H1 (cell line): ENCODE data around the gene MYO7B. TPM values are rescaled to one million over a fixed set of nuclear protein-coding genes. Genes with fewer than 3 reads are reported as not detected.

ENCODE experiments used
- CTCF ChIA-PET: fragments of 300-600 bp; sonication (Branson Sonifier 250); formaldehyde crosslinking; loops from one replicate; lab custom pipeline; 2021; ENCODE audit not compliant: partially characterized antibody; lab: Charles Lee
- POLR2A ChIA-PET: fragments of 300-600 bp; sonication (Branson Sonifier 250); formaldehyde crosslinking; loops from one replicate; lab custom pipeline; 2021; ENCODE audit warnings: inconsistent platforms; ENCODE audit not compliant: partially characterized antibody; lab: Charles Lee
- DNase-seq, 2 experiments: peaks; one replicate each; pipeline versions ENCODE4 v3.0.0 to v3.0.0-alpha.2; 2010 to 2022; ENCODE audit warnings: low spot score in 2 of 2, low read depth in 1 of 2, mixed read lengths in 1 of 2
- FAIRE-seq: peaks from 2 replicates; lab custom pipeline; 2011; peaks lifted over from hg19 to GRCh38; lab: Jason Lieb, UNC
- H2AFZ ChIP-seq: 2 replicates; pipeline ENCODE4 v1.8.1; 2012; ENCODE audit warnings: low read length, inconsistent platforms
- H2AK5ac ChIP-seq: 2 replicates; pipeline ENCODE4 v1.6.1; 2013; ENCODE audit warnings: low read depth, low read length
- H2BK120ac ChIP-seq: replicated peaks from 2 replicates; pipeline ENCODE3; 2013; ENCODE audit warnings: low read depth, low read length, inconsistent platforms
- H2BK12ac ChIP-seq: 2 replicates; pipeline ENCODE4 v1.6.1; 2013; ENCODE audit warnings: low read depth, low read length
- H2BK15ac ChIP-seq: 2 replicates; pipeline ENCODE4 v1.6.1; 2013; ENCODE audit warnings: low read length
- H2BK20ac ChIP-seq: 2 replicates; pipeline ENCODE4 v1.6.1; 2013; ENCODE audit warnings: low read length
- H2BK5ac ChIP-seq: 2 replicates; pipeline ENCODE4 v1.6.1; 2013; ENCODE audit warnings: low read depth, low read length
- H3K14ac ChIP-seq: 2 replicates; pipeline ENCODE4 v1.6.1; 2013; ENCODE audit warnings: inconsistent platforms; ENCODE audit not compliant: insufficient read length
- H3K18ac ChIP-seq: 2 replicates; pipeline ENCODE4 v1.6.1; 2013; ENCODE audit warnings: low read length; ENCODE audit errors: extremely low read depth
- H3K23ac ChIP-seq: 2 replicates; pipeline ENCODE4 v1.6.1; 2013; ENCODE audit warnings: inconsistent platforms; ENCODE audit not compliant: insufficient read length
- H3K23me2 ChIP-seq: 2 replicates; pipeline ENCODE4 v1.6.1; 2013; ENCODE audit warnings: low read depth, low read length
- H3K27ac ChIP-seq: 2 replicates; pipeline ENCODE4 v1.6.1; 2011; ENCODE audit warnings: low read depth, low read length, inconsistent platforms
- H3K27me3 ChIP-seq, 4 experiments: replicated peaks in 1 of 4; 1 replicate in 1 of 4; 2 replicates in 3 of 4; pipeline versions ENCODE4 v1.6.1 to v1.8.1; 2011 to 2013; ENCODE audit warnings: low read length in 3 of 4, mild to moderate bottlenecking in 3 of 4, inconsistent platforms in 2 of 4, mixed read lengths in 2 of 4, moderate library complexity in 1 of 4; ENCODE audit not compliant: control insufficient read depth in 3 of 4, insufficient read depth in 3 of 4; ENCODE audit errors: extremely low read depth in 1 of 4
- H3K36me3 ChIP-seq, 4 experiments: 2 replicates each; pipeline versions ENCODE4 v1.6.1 to v1.8.1; 2011 to 2013; ENCODE audit warnings: mild to moderate bottlenecking in 4 of 4, low read length in 3 of 4, moderate library complexity in 2 of 4, control low read depth in 1 of 4, inconsistent platforms in 1 of 4; ENCODE audit not compliant: insufficient read depth in 4 of 4, control insufficient read depth in 2 of 4
- H3K4ac ChIP-seq: replicated peaks from 2 replicates; pipeline ENCODE3; 2013; ENCODE audit warnings: low read length, low read depth, mixed read lengths, inconsistent platforms; ENCODE audit not compliant: insufficient read length
- H3K4me1 ChIP-seq, 4 experiments: replicated peaks in 1 of 4; 1 replicate in 1 of 4; 2 replicates in 3 of 4; pipeline versions ENCODE4 v1.6.1 to v1.8.1; 2011 to 2013; ENCODE audit warnings: low read length in 3 of 4, inconsistent platforms in 2 of 4, mixed read lengths in 1 of 4; ENCODE audit not compliant: insufficient read depth in 4 of 4, control insufficient read depth in 3 of 4
- H3K4me2 ChIP-seq, 2 experiments: 2 replicates each; pipeline versions ENCODE4 v1.6.1 to v1.8.1; 2011 to 2013; ENCODE audit warnings: low read depth in 2 of 2, low read length in 2 of 2, control low read depth in 1 of 2, inconsistent platforms in 1 of 2, mild to moderate bottlenecking in 1 of 2; ENCODE audit not compliant: insufficient read depth in 1 of 2
- H3K4me3 ChIP-seq, 4 experiments: fragments of 200-600, 300-600 bp in 1 of 4; sonication (generic), shearing (Covaris generic), sonication (Bioruptor Twin) in 1 of 4; 2 replicates each; pipeline versions ENCODE4 v1.5.1 to v1.8.1; 2011 to 2016; ENCODE audit warnings: low read length in 4 of 4, low read depth in 3 of 4, control low read depth in 2 of 4, inconsistent platforms in 2 of 4, mild to moderate bottlenecking in 2 of 4, mixed read lengths in 1 of 4, moderate library complexity in 1 of 4; ENCODE audit not compliant: insufficient read depth in 2 of 4; ENCODE audit errors: extremely low read depth in 1 of 4
- H3K56ac ChIP-seq: replicated peaks from 2 replicates; pipeline ENCODE3; 2013; ENCODE audit warnings: low read depth, mild to moderate bottlenecking, mixed read lengths, low read length, inconsistent platforms; ENCODE audit not compliant: insufficient read length
- H3K79me1 ChIP-seq: 2 replicates; pipeline ENCODE4 v1.6.1; 2013; ENCODE audit warnings: low read depth, low read length, control low read depth
- H3K79me2 ChIP-seq, 2 experiments: 2 replicates each; pipeline versions ENCODE4 v1.6.1 to v1.8.1; 2012 to 2013; ENCODE audit warnings: low read length in 2 of 2, mild to moderate bottlenecking in 2 of 2, inconsistent platforms in 1 of 2; ENCODE audit not compliant: insufficient read depth in 2 of 2, control insufficient read depth in 1 of 2
- H3K9ac ChIP-seq, 4 experiments: replicated peaks in 1 of 4; 1 replicate in 1 of 4; 2 replicates in 3 of 4; pipeline versions ENCODE4 v1.6.1 to v1.8.1; 2011 to 2013; ENCODE audit warnings: low read depth in 3 of 4, low read length in 3 of 4, control low read depth in 2 of 4, mild to moderate bottlenecking in 2 of 4, moderate library complexity in 2 of 4, inconsistent platforms in 1 of 4; ENCODE audit errors: extremely low read depth in 1 of 4
- H3K9me3 ChIP-seq, 2 experiments: 2 replicates each; pipeline versions ENCODE4 v1.6.1 to v1.8.1; 2012 to 2013; ENCODE audit warnings: mild to moderate bottlenecking in 2 of 2, moderate library complexity in 2 of 2, control low read depth in 1 of 2, inconsistent platforms in 1 of 2, low read depth in 1 of 2, low read length in 1 of 2, mixed read lengths in 1 of 2; ENCODE audit not compliant: insufficient read depth in 2 of 2
- H4K20me1 ChIP-seq, 2 experiments: replicated peaks in 1 of 2; 2 replicates each; pipeline versions ENCODE3 to v1.8.1; 2011 to 2013; ENCODE audit warnings: inconsistent platforms in 2 of 2, low read length in 2 of 2, mild to moderate bottlenecking in 1 of 2; ENCODE audit not compliant: insufficient read depth in 2 of 2, control insufficient read depth in 1 of 2
- H4K5ac ChIP-seq: 2 replicates; pipeline ENCODE4 v1.6.1; 2013; ENCODE audit warnings: low read length, low read depth, mixed read lengths, inconsistent platforms; ENCODE audit not compliant: insufficient read length
- H4K8ac ChIP-seq: 2 replicates; pipeline ENCODE4 v1.8.0; 2013; ENCODE audit warnings: mild to moderate bottlenecking, moderate library complexity, low read length, inconsistent platforms; ENCODE audit not compliant: insufficient read depth; ENCODE audit errors: extremely low read depth
- H4K91ac ChIP-seq: replicated peaks from 2 replicates; pipeline ENCODE3; 2013; ENCODE audit warnings: low read length, mixed read lengths, inconsistent platforms; ENCODE audit not compliant: insufficient read length
- BRCA1 ChIP-seq: IDR thresholded peaks from 2 replicates; pipeline ENCODE4 v1.6.1; 2012; ENCODE audit warnings: low read depth, low read length, improper control_type of control experiment
- CTBP2 ChIP-seq: IDR thresholded peaks from 2 replicates; pipeline ENCODE4 v1.7.0; 2011; ENCODE audit warnings: borderline replicate concordance, mild to moderate bottlenecking, moderate library complexity, mixed read lengths, low read length; ENCODE audit not compliant: insufficient read depth, insufficient read length
- HDAC2 ChIP-seq, 2 experiments: fragments of 300-600 bp in 1 of 2; sonication (generic) in 1 of 2; IDR thresholded peaks; 2 replicates each; pipeline ENCODE4 v1.6.1; 2011 to 2012; ENCODE audit warnings: low read depth in 2 of 2, low read length in 2 of 2, mild to moderate bottlenecking in 2 of 2, moderate library complexity in 2 of 2, borderline replicate concordance in 1 of 2, inconsistent platforms in 1 of 2
- JUND ChIP-seq: IDR thresholded peaks from 2 replicates; pipeline ENCODE4 v1.6.1; 2011; ENCODE audit warnings: mild to moderate bottlenecking, improper control_type of control experiment, low read length
- KDM5A ChIP-seq: fragments of 200-600 bp; IDR thresholded peaks from 2 replicates; pipeline ENCODE4 v1.7.1; 2012; ENCODE audit warnings: mild to moderate bottlenecking, low read length, inconsistent platforms, mixed read lengths
- PHF8 ChIP-seq: fragments of 200-600 bp; sonication (generic); conservative IDR thresholded peaks from 2 replicates; pipeline ENCODE4 v1.7.1; 2012; ENCODE audit warnings: low read depth, mild to moderate bottlenecking, inconsistent platforms, low read length, moderate library complexity
- POLR2A ChIP-seq, 2 experiments: IDR thresholded peaks; 1 replicate in 1 of 2; 2 replicates in 1 of 2; pipeline ENCODE4 v1.6.1; 2011; ENCODE audit warnings: low read depth in 2 of 2, low read length in 2 of 2, mild to moderate bottlenecking in 2 of 2; ENCODE audit errors: control extremely low read depth in 1 of 2
- RNF2 ChIP-seq: fragments of 200-900, 300-1000 bp; sonication (generic); IDR thresholded peaks from 2 replicates; pipeline ENCODE4 v1.7.1; 2016; ENCODE audit warnings: borderline replicate concordance, low read depth, mild to moderate bottlenecking, antibody characterized with exemption, low read length; ENCODE audit not compliant: poor library complexity, severe bottlenecking; ENCODE audit errors: missing control alignments
- SAP30 ChIP-seq: fragments of 300-600 bp; sonication (generic); IDR thresholded peaks from 2 replicates; pipeline ENCODE4 v1.7.1; 2012; ENCODE audit warnings: low read length, moderate library complexity, mild to moderate bottlenecking, inconsistent platforms; ENCODE audit not compliant: insufficient read depth, insufficient replicate concordance
- SP4 ChIP-seq: IDR thresholded peaks from 2 replicates; pipeline ENCODE4 v1.6.1; 2012; ENCODE audit warnings: low read length, inconsistent platforms
- SUZ12 ChIP-seq: fragments of 200-600 bp; sonication (generic); IDR thresholded peaks from 2 replicates; pipeline ENCODE4 v1.6.1; 2012; ENCODE audit warnings: mild to moderate bottlenecking, inconsistent platforms, low read length, moderate library complexity, mixed read lengths
- WGBS, 2 experiments: shearing (Covaris generic) in 1 of 2; methylation state at CpG; one replicate each; pipeline versions ENCODE4 v1.1.6 to v1.1.7; 2013 to 2015; ENCODE audit warnings: low lambda C conversion rate in 2 of 2, mixed read lengths in 2 of 2, inconsistent platforms in 1 of 2, low coverage in 1 of 2, missing lambda C conversion rate in 1 of 2; ENCODE audit not compliant: insufficient replicate concordance in 2 of 2, insufficient coverage in 1 of 2, insufficient read length in 1 of 2; ENCODE audit errors: extremely low coverage in 1 of 2, missing lambda C conversion rate in 1 of 2; 5-methylcytosine and 5-hydroxymethylcytosine counted together
- polyA plus RNA-seq, 7 experiments: library from polyadenylated mRNA; depleted of rRNA in 3 of 7; stranded (reverse) in 5 of 7; unstranded in 2 of 7; fragments of >200 nt in 5 of 7; fragments of 200-250 nt in 2 of 7; gene quantifications; 1 replicate in 5 of 7; 2 replicates in 1 of 7; 4 replicates in 1 of 7; pipeline versions ENCODE4 v1.2.1 to v1.2.3, GENCODE V29; 2011 to 2013; ENCODE audit warnings: missing spikeins in 2 of 7, mixed read lengths in 2 of 7
- total RNA-seq: library from RNA; stranded (reverse); fragmentation: NEBNext Ultra II Directional; extraction: Animal tissue kit (Norgen Biotek cat#: 25700); gene quantifications from 2 replicates; pipeline ENCODE4 v1.2.1, GENCODE V29; 2021

Gene MYO7B
- total and polyA plus RNA-seq, 2 of the 8 experiments (the other 6 are each of a cell fraction or from before 2014, with no cell fraction given) = not detected

- H2AK5ac ChIP-seq = no peak within 1 kb of the TSS
- H3K18ac ChIP-seq = no peak within 1 kb of the TSS
- no peak within 1 kb of the TSS for H2BK12ac ChIP-seq
- no peak within 1 kb of the TSS for H3K4ac ChIP-seq
- no peak within 1 kb of the TSS for H3K4me3 ChIP-seq
- H4K91ac ChIP-seq = peak within 1 kb of the TSS; percentile 63
- no peaks in the 10 kb centered on the region for H3K9me3 ChIP-seq
- no peak within 1 kb of the TSS for H2BK5ac ChIP-seq
- 86% methylated on average over 35 of the region's 37 CpGs; no CpG with 5 or more reads in 1 of the 2 experiments for WGBS, 2 experiments
- no peak within 1 kb of the TSS for H4K5ac ChIP-seq
- H3K14ac ChIP-seq = no peak within 1 kb of the TSS
- no peak within 1 kb of the TSS for H3K56ac ChIP-seq
- H2BK120ac ChIP-seq = no peak within 1 kb of the TSS
- DNase-seq (no peak), FAIRE-seq (no peak)
- peaks cover 0 to 2% (median 0%) of the 10 kb centered on the region in 4 experiments; a peak in 1 of 7 replicates for H3K27me3 ChIP-seq
- no peak within 1 kb of the TSS for H2AFZ ChIP-seq
- H3K4me1 ChIP-seq = peaks cover 0 to 5% (median under 1%) of the 10 kb centered on the region in 4 experiments; a peak in 2 of 7 replicates
- no peak within 1 kb of the TSS for H3K27ac ChIP-seq
- H3K23ac ChIP-seq = no peak within 1 kb of the TSS
- ChIA-PET POLR2A (no interaction called here), CTCF (interaction anchor here (1.2 to 13.7 kb wide), 3 partner anchors 9 to 68 kb away, joined by 3 to 160 read pairs (median 4); no protein-coding TSS in a partner anchor)
- no peak within 1 kb of the TSS for H3K4me2 ChIP-seq
- H3K79me1 ChIP-seq = 0 out of 2 replicates have a peak, but pooled peaks cover 3% of the 10 kb centered on the region
- no peaks in the 10 kb centered on the region for H3K23me2 ChIP-seq
- no peak within 1 kb of the TSS for H2BK15ac ChIP-seq
- no peak within 1 kb of the TSS for H2BK20ac ChIP-seq
- no peak within 1 kb of the TSS for H3K9ac ChIP-seq
- no peaks in the 10 kb centered on the region for H3K36me3 ChIP-seq
- H4K20me1 ChIP-seq = no peaks in the 10 kb centered on the region
- peak within 1 kb of the TSS; percentile 69 for H4K8ac ChIP-seq
- no peaks in the 10 kb centered on the region for H3K79me2 ChIP-seq
- no peak for TF ChIP-seq BRCA1
- no peak for TF ChIP-seq HDAC2 (IDR thresholded peaks at IDR 0.05; ENCODE audit: borderline replicate concordance in 1 of 2, low read depth in 2 of 2, low read length in 2 of 2)
- TF ChIP-seq KDM5A = no peak
- no peak for TF ChIP-seq RNF2
- TF ChIP-seq CTBP2 = no peak
- no peak for TF ChIP-seq SP4
- no peak for TF ChIP-seq JUND
- TF ChIP-seq SAP30 = no peak
- TF ChIP-seq PHF8 = no peak
- no peak for TF ChIP-seq SUZ12
- TF ChIP-seq POLR2A (IDR thresholded peaks at IDR 0.05; ENCODE audit: control extremely low read depth in 1 of 2, low read depth in 2 of 2, low read length in 2 of 2) = no peak
Measured at GRCh38 chr2:127645395-127646291, 110.2 kb downstream of the MYO7B start, which contains the start of gene GPR17. Gene GPR17 (plus strand): TSS chr2:127646153. CDS start chr2:127650736, 4,583 bp downstream.
